ENCODE data around the gene UPK2.
"Not testable (repeated sequence)": the region's sequence is repeated elsewhere in the genome, so short reads cannot be mapped to it uniquely, and the experiment has no call there.

- not testable (repeated sequence) for TF ChIP-seq CTCF (IDR thresholded peaks at IDR 0.05; ENCODE audit: low read depth, low read length, poor library complexity, severe bottlenecking); EZH2phosphoT487 (IDR thresholded peaks at IDR 0.05; ENCODE audit: borderline replicate concordance, low read length)
Measured at GRCh38 chr11:118991486-118992038, 35.5 kb downstream of the UPK2 start.

Measured in DOHH2 (cell line).